Heart left ventricle (tissue), 13 donors: ENCODE data around the gene ZBTB7C.

Experiments used
- POLR2A ChIP-seq, 2 donors: fragments of 450-650 bp; IDR thresholded peaks; one replicate each; pipeline ENCODE4 v1.6.1; 2017; ENCODE audit warnings: antibody characterized with exemption in 2 of 2, mild to moderate bottlenecking in 2 of 2, moderate library complexity in 2 of 2
- TF ChIP-seq, protein P1 (sequence below), 12 donors: fragments of 200-600 bp; sonication (generic) in 4 of 12; IDR thresholded peaks; one replicate each; pipeline versions ENCODE4 v1.5.0 to v1.8.0; 2018 to 2022; ENCODE audit warnings: antibody characterized with exemption in 12 of 12, mild to moderate bottlenecking in 5 of 12
- donor health status: ischemic (EF 13 %, LVEDD 7.1; RV severe dilation, severe dysfunction).
- donor health status: DM: no; HTN: yes; CAD: no.
- donor health status: DM: no; HTN: no; CAD: no.
- donor health status: ischemic (EF 25% LVEDD 6.9; RV normal size, moderate dysfunction).
- donor health status: ischemic (EF 25% LVEDD 5.7; RV mildly dilated, moderate dysfunction).
- donor health status: ischemic (EF 35%, LVEDD 5.7; RV mildly dilated, moderate dysfunction).
- donor health status: nonischemic (EF 11% LVEDD 7.7; RV severe dilation, severe dysfunction).
- donor health status: DM: yes; HTN: yes; CAD: no.
- donor health status: PGD.
- donor health status: ischemic (EF 29% LVEDD 5.4; RV normal size, mild dysfunction).
- donor health status: nonischemic (EF 23%, LVEDD 6.1; RV moderate dilation, normal function).

- TF ChIP-seq, protein P1, sequence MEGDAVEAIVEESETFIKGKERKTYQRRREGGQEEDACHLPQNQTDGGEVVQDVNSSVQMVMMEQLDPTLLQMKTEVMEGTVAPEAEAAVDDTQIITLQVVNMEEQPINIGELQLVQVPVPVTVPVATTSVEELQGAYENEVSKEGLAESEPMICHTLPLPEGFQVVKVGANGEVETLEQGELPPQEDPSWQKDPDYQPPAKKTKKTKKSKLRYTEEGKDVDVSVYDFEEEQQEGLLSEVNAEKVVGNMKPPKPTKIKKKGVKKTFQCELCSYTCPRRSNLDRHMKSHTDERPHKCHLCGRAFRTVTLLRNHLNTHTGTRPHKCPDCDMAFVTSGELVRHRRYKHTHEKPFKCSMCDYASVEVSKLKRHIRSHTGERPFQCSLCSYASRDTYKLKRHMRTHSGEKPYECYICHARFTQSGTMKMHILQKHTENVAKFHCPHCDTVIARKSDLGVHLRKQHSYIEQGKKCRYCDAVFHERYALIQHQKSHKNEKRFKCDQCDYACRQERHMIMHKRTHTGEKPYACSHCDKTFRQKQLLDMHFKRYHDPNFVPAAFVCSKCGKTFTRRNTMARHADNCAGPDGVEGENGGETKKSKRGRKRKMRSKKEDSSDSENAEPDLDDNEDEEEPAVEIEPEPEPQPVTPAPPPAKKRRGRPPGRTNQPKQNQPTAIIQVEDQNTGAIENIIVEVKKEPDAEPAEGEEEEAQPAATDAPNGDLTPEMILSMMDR (IDR thresholded peaks at IDR 0.05): no peak
- no peak for TF ChIP-seq POLR2A (IDR thresholded peaks at IDR 0.05)
Measured at GRCh38 chr18:48236822-48237221, 172.4 kb downstream of the ZBTB7C start.
